HEK293 (cell line): ENCODE results near the gene ACP7.
A peak's percentile ranks its signal among the peaks of the same experiment; 100 is the strongest.

Source experiments
- BCL11A ChIP-seq: fragments of 450-650 bp; formaldehyde crosslinking; IDR thresholded peaks from 2 replicates; pipeline ENCODE4 v1.5.1; 2016; ENCODE audit warnings: low read depth, missing biosample characterization, missing genetic modification characterization
- EGR2 ChIP-seq: fragments of 450-650 bp; formaldehyde crosslinking; IDR thresholded peaks from 2 replicates; pipeline ENCODE4 v1.5.1; 2016; ENCODE audit warnings: low read depth, missing biosample characterization, missing genetic modification characterization
- GLI2 ChIP-seq: fragments of 450-650 bp; formaldehyde crosslinking; IDR thresholded peaks from 2 replicates; pipeline ENCODE4; 2017; ENCODE audit warnings: missing biosample characterization, missing genetic modification characterization, low read depth, borderline replicate concordance
- HOXC10 ChIP-seq: sonication (generic); formaldehyde crosslinking; IDR thresholded peaks from 2 replicates; pipeline ENCODE4 v1.8.1; 2023; ENCODE audit warnings: mild to moderate bottlenecking, missing genetic modification reagents
- IKZF3 ChIP-seq: fragments of 450-650 bp; IDR thresholded peaks from 2 replicates; pipeline ENCODE4 v1.5.0; 2018; ENCODE audit warnings: missing biosample characterization, mild to moderate bottlenecking, missing genetic modification characterization, moderate library complexity
- KLF1 ChIP-seq: fragments of 450-650 bp; formaldehyde crosslinking; IDR thresholded peaks from 2 replicates; pipeline ENCODE4 v1.5.1; 2016; ENCODE audit warnings: missing biosample characterization, missing genetic modification characterization
- ZBTB20 ChIP-seq: fragments of 450-650 bp; formaldehyde crosslinking; IDR thresholded peaks from 2 replicates; pipeline ENCODE4 v1.5.1; 2016; ENCODE audit warnings: missing biosample characterization, missing genetic modification characterization
- ZNF132 ChIP-seq: fragments of 450-650 bp; formaldehyde crosslinking; IDR thresholded peaks from 2 replicates; pipeline ENCODE4 v1.5.1; 2017; ENCODE audit warnings: missing biosample characterization, missing genetic modification characterization, borderline replicate concordance
- ZNF155 ChIP-seq: fragments of 450-650 bp; formaldehyde crosslinking; IDR thresholded peaks from 2 replicates; pipeline ENCODE4 v1.5.1; 2016; ENCODE audit warnings: missing biosample characterization, missing genetic modification characterization
- ZNF239 ChIP-seq: fragments of 450-650 bp; formaldehyde crosslinking; IDR thresholded peaks from 2 replicates; pipeline ENCODE4 v1.5.1; 2016; ENCODE audit warnings: missing biosample characterization, missing genetic modification characterization
- ZNF354C ChIP-seq: fragments of 450-650 bp; formaldehyde crosslinking; IDR thresholded peaks from 2 replicates; pipeline ENCODE4 v1.5.1; 2016; ENCODE audit warnings: missing biosample characterization, missing genetic modification characterization, low read depth, borderline replicate concordance
- ZNF473 ChIP-seq: fragments of 450-650 bp; formaldehyde crosslinking; IDR thresholded peaks from 2 replicates; pipeline ENCODE4 v1.5.1; 2017; ENCODE audit warnings: missing biosample characterization, missing genetic modification characterization
- ZNF529 ChIP-seq: fragments of 450-650 bp; formaldehyde crosslinking; IDR thresholded peaks from 2 replicates; pipeline ENCODE4 v1.5.1; 2017; ENCODE audit warnings: missing genetic modification characterization, missing biosample characterization; ENCODE audit not compliant: insufficient replicate concordance
- ZNF561 ChIP-seq: fragments of 450-650 bp; IDR thresholded peaks from 2 replicates; pipeline ENCODE4 v1.5.1; 2018; ENCODE audit warnings: missing biosample characterization, missing genetic modification characterization, borderline replicate concordance
- ZNF701 ChIP-seq: fragments of 450-650 bp; formaldehyde crosslinking; IDR thresholded peaks from 2 replicates; pipeline ENCODE4 v1.5.1; 2016; ENCODE audit warnings: missing biosample characterization, missing genetic modification characterization
- ZNF843 ChIP-seq: fragments of 450-650 bp; formaldehyde crosslinking; IDR thresholded peaks from 2 replicates; pipeline ENCODE4 v1.5.1; 2016; ENCODE audit warnings: missing biosample characterization, missing genetic modification characterization
- ZSCAN16 ChIP-seq: fragments of 450-650 bp; formaldehyde crosslinking; IDR thresholded peaks from 2 replicates; pipeline ENCODE4 v1.5.1; 2016; ENCODE audit warnings: missing biosample characterization, missing genetic modification characterization
- TF ChIP-seq, protein P1 (sequence below): fragments of 450-650 bp; IDR thresholded peaks from 2 replicates; pipeline ENCODE4 v1.5.1; 2018; ENCODE audit warnings: missing biosample characterization, mild to moderate bottlenecking, missing genetic modification characterization
- TF ChIP-seq, protein P2 (sequence below): fragments of 450-650 bp; formaldehyde crosslinking; conservative IDR thresholded peaks from 2 replicates; pipeline ENCODE4 v1.5.1; 2016; ENCODE audit warnings: low read depth, missing biosample characterization, missing genetic modification characterization
- TF ChIP-seq, protein P3 (sequence below): fragments of 450-650 bp; formaldehyde crosslinking; IDR thresholded peaks from 2 replicates; pipeline ENCODE4 v1.5.1; 2017; ENCODE audit warnings: missing biosample characterization, missing genetic modification characterization
- TF ChIP-seq, protein P4 (sequence below): fragments of 450-650 bp; formaldehyde crosslinking; IDR thresholded peaks from 2 replicates; pipeline ENCODE4 v1.5.1; 2016; ENCODE audit warnings: missing biosample characterization, missing genetic modification characterization
- TF ChIP-seq, protein P5 (sequence below): fragments of 450-650 bp; formaldehyde crosslinking; IDR thresholded peaks from 2 replicates; pipeline ENCODE4 v1.5.1; 2016; ENCODE audit warnings: missing biosample characterization, missing genetic modification characterization
- TF ChIP-seq, protein P6 (sequence below): fragments of 450-650 bp; formaldehyde crosslinking; optimal IDR thresholded peaks from 2 replicates; pipeline ENCODE3; 2016; ENCODE audit warnings: missing biosample characterization, mild to moderate bottlenecking, missing genetic modification characterization

Gene ACP7

DNA sequence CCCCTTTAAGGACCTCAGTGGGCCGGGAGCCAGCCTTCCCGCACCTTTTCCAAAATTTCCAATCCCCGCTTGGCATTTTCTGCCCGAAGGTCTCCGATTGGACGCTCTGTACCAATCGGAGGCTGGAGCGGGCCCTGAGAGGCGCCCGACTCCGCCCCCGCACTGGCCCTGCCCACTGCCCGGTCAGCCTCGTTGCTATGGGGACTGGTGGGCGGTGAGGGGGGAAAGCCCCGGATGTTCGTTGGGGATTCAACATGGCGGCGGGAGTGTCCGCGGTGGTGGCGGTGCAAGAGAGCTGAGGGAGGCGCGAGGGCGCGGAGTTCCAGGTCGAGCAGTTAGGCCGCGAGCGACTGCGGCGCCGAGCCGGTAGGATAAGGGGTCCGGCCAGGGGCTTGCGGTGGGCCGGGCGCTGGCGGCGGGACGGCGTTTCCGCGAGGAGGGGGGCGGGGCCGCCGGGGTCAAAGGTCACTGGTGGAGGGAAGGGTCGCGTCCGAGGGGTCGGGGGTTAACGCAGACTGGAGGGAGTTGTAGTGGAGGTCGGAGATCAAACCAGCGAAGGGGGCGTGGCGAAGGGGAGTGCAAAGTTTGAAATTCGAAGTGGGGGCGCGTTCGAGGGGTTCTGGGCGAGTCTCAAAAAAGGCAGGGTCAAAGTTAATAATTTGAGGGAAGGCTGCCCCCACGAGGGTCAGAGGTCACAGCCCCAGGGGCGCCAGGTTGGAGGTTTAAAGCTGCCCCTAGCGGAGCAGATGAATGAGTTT is 41.6 kb downstream of the ACP7 start, which contains the start of gene PAK4 (continued):
- TF ChIP-seq ZNF239 (tag by site-specific recombination) (no peak; the same call in 1 of the 2 replicates), GLI2 (tag by site-specific recombination) (no peak), IKZF3 (tag by site-specific recombination) (peak; percentile 100), EGR2 (peak; percentile 99), HOXC10 (CRISPR knock-in tag) (no peak), KLF1 (tag by site-specific recombination) (peak; percentile 96), ZNF561 (tag by site-specific recombination) (peak; percentile 97), ZNF701 (tag by site-specific recombination) (no peak; the same call in 1 of the 2 replicates), ZSCAN16 (peak; percentile 81; the same call in 1 of the 2 replicates), ZNF529 (tag by site-specific recombination) (no peak), ZNF132 (tag by site-specific recombination) (no peak), BCL11A (peak; percentile 99), ZNF473 (no peak), ZNF354C (tag by site-specific recombination) (no peak), ZNF843 (peak; percentile 83; the same call in 1 of the 2 replicates), ZNF155 (tag by site-specific recombination) (no peak), ZBTB20 (tag by site-specific recombination) (peak; percentile 62; the same call in 1 of the 2 replicates)
- TF ChIP-seq, protein P1, sequence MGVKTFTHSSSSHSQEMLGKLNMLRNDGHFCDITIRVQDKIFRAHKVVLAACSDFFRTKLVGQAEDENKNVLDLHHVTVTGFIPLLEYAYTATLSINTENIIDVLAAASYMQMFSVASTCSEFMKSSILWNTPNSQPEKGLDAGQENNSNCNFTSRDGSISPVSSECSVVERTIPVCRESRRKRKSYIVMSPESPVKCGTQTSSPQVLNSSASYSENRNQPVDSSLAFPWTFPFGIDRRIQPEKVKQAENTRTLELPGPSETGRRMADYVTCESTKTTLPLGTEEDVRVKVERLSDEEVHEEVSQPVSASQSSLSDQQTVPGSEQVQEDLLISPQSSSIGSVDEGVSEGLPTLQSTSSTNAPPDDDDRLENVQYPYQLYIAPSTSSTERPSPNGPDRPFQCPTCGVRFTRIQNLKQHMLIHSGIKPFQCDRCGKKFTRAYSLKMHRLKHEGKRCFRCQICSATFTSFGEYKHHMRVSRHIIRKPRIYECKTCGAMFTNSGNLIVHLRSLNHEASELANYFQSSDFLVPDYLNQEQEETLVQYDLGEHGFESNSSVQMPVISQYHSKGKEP (tag by site-specific recombination), result no peak
- TF ChIP-seq, protein P2, sequence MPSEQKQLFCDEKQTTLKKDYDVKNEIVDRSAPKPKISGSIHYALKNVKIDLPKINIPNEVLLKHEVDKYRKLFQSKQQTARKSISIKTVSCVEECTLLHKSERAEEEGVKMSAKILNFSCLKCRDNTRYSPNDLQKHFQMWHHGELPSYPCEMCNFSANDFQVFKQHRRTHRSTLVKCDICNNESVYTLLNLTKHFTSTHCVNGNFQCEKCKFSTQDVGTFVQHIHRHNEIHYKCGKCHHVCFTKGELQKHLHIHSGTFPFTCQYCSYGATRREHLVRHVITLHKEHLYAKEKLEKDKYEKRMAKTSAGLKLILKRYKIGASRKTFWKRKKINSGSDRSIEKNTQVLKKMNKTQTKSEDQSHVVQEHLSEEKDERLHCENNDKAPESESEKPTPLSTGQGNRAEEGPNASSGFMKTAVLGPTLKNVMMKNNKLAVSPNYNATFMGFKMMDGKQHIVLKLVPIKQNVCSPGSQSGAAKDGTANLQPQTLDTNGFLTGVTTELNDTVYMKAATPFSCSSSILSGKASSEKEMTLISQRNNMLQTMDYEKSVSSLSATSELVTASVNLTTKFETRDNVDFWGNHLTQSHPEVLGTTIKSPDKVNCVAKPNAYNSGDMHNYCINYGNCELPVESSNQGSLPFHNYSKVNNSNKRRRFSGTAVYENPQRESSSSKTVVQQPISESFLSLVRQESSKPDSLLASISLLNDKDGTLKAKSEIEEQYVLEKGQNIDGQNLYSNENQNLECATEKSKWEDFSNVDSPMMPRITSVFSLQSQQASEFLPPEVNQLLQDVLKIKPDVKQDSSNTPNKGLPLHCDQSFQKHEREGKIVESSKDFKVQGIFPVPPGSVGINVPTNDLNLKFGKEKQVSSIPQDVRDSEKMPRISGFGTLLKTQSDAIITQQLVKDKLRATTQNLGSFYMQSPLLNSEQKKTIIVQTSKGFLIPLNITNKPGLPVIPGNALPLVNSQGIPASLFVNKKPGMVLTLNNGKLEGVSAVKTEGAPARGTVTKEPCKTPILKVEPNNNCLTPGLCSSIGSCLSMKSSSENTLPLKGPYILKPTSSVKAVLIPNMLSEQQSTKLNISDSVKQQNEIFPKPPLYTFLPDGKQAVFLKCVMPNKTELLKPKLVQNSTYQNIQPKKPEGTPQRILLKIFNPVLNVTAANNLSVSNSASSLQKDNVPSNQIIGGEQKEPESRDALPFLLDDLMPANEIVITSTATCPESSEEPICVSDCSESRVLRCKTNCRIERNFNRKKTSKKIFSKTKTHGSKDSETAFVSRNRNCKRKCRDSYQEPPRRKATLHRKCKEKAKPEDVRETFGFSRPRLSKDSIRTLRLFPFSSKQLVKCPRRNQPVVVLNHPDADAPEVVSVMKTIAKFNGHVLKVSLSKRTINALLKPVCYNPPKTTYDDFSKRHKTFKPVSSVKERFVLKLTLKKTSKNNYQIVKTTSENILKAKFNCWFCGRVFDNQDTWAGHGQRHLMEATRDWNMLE (tag by site-specific recombination), result no peak
- TF ChIP-seq, protein P3, sequence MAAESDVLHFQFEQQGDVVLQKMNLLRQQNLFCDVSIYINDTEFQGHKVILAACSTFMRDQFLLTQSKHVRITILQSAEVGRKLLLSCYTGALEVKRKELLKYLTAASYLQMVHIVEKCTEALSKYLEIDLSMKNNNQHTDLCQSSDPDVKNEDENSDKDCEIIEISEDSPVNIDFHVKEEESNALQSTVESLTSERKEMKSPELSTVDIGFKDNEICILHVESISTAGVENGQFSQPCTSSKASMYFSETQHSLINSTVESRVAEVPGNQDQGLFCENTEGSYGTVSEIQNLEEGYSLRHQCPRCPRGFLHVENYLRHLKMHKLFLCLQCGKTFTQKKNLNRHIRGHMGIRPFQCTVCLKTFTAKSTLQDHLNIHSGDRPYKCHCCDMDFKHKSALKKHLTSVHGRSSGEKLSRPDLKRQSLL (tag by site-specific recombination), result peak; percentile 35; the same call in 1 of the 2 replicates
- TF ChIP-seq, protein P4, sequence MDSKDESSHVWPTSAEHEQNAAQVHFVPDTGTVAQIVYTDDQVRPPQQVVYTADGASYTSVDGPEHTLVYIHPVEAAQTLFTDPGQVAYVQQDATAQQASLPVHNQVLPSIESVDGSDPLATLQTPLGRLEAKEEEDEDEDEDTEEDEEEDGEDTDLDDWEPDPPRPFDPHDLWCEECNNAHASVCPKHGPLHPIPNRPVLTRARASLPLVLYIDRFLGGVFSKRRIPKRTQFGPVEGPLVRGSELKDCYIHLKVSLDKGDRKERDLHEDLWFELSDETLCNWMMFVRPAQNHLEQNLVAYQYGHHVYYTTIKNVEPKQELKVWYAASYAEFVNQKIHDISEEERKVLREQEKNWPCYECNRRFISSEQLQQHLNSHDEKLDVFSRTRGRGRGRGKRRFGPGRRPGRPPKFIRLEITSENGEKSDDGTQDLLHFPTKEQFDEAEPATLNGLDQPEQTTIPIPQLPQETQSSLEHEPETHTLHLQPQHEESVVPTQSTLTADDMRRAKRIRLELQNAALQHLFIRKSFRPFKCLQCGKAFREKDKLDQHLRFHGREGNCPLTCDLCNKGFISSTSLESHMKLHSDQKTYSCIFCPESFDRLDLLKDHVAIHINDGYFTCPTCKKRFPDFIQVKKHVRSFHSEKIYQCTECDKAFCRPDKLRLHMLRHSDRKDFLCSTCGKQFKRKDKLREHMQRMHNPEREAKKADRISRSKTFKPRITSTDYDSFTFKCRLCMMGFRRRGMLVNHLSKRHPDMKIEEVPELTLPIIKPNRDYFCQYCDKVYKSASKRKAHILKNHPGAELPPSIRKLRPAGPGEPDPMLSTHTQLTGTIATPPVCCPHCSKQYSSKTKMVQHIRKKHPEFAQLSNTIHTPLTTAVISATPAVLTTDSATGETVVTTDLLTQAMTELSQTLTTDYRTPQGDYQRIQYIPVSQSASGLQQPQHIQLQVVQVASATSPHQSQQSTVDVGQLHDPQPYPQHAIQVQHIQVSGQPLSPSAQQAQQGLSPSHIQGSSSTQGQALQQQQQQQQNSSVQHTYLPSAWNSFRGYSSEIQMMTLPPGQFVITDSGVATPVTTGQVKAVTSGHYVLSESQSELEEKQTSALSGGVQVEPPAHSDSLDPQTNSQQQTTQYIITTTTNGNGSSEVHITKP (tag by site-specific recombination), result no peak; the same call in 1 of the 2 replicates
- TF ChIP-seq, protein P5, sequence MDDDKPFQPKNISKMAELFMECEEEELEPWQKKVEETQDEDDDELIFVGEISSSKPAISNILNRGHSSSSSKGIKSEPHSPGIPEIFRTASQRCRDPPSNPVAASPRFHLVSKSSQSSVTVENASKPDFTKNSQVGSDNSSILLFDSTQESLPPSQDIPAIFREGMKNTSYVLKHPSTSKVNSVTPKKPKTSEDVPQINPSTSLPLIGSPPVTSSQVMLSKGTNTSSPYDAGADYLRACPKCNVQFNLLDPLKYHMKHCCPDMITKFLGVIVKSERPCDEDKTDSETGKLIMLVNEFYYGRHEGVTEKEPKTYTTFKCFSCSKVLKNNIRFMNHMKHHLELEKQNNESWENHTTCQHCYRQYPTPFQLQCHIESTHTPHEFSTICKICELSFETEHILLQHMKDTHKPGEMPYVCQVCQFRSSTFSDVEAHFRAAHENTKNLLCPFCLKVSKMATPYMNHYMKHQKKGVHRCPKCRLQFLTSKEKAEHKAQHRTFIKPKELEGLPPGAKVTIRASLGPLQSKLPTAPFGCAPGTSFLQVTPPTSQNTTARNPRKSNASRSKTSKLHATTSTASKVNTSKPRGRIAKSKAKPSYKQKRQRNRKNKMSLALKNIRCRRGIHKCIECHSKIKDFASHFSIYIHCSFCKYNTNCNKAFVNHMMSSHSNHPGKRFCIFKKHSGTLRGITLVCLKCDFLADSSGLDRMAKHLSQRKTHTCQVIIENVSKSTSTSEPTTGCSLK (tag by site-specific recombination), result no peak
- TF ChIP-seq, protein P6, sequence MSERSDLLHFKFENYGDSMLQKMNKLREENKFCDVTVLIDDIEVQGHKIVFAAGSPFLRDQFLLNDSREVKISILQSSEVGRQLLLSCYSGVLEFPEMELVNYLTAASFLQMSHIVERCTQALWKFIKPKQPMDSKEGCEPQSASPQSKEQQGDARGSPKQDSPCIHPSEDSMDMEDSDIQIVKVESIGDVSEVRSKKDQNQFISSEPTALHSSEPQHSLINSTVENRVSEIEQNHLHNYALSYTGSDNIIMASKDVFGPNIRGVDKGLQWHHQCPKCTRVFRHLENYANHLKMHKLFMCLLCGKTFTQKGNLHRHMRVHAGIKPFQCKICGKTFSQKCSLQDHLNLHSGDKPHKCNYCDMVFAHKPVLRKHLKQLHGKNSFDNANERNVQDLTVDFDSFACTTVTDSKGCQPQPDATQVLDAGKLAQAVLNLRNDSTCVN (tag by site-specific recombination), result peak; percentile 91
